GM10847 (cell line): Measurements from ENCODE around the gene HIF1AN.

Experiments used
- POLR2A ChIP-seq: IDR thresholded peaks from 2 replicates; pipeline ENCODE4 v1.6.1; 2011; ENCODE audit not compliant: insufficient read length; ENCODE audit errors: extremely low read depth

Gene HIF1AN

GRCh38 chr10:100535715-100536353, at the start of gene HIF1AN:
Gene HIF1AN (plus strand): TSS chr10:100535943. CDS start chr10:100535959, 16 bp downstream.
- TF ChIP-seq POLR2A: peak; percentile 87

- no peak for TF ChIP-seq POLR2A
Measured at GRCh38 chr10:100487529-100487928, 48.2 kb upstream of the HIF1AN start.

GRCh38 chr10:100489396-100489795, 46.3 kb upstream of the HIF1AN start:
- TF ChIP-seq POLR2A: no peak

GRCh38 chr10:100490531-100490930, 45.2 kb upstream of the HIF1AN start:
- TF ChIP-seq POLR2A: no peak

- TF ChIP-seq POLR2A: no peak
Measured at GRCh38 chr10:100496567-100496966, 39.2 kb upstream of the HIF1AN start.

GRCh38 chr10:100498059-100498458, 37.7 kb upstream of the HIF1AN start:
- TF ChIP-seq POLR2A: no peak

GRCh38 chr10:100501423-100501822, 34.3 kb upstream of the HIF1AN start:
- TF ChIP-seq POLR2A: no peak

- TF ChIP-seq POLR2A: no peak
Measured at GRCh38 chr10:100502926-100503494, 32.7 kb upstream of the HIF1AN start.

GRCh38 chr10:100504096-100504495, 31.6 kb upstream of the HIF1AN start:
- TF ChIP-seq POLR2A: no peak

- no peak for TF ChIP-seq POLR2A
Measured at GRCh38 chr10:100505164-100505563, 30.6 kb upstream of the HIF1AN start.

GRCh38 chr10:100506596-100507356, 29.0 kb upstream of the HIF1AN start:
- no peak for TF ChIP-seq POLR2A

GRCh38 chr10:100507357-100507732, 28.4 kb upstream of the HIF1AN start:
- TF ChIP-seq POLR2A: no peak

- no peak for TF ChIP-seq POLR2A
Measured at GRCh38 chr10:100508266-100508665, 27.5 kb upstream of the HIF1AN start.

GRCh38 chr10:100508691-100509150, 27.0 kb upstream of the HIF1AN start:
- TF ChIP-seq POLR2A: no peak

- TF ChIP-seq POLR2A: no peak
Measured at GRCh38 chr10:100509241-100509840, 26.4 kb upstream of the HIF1AN start.
